Measurements from ENCODE around the gene LINC00237.

The LINC00237 gene

DNA sequence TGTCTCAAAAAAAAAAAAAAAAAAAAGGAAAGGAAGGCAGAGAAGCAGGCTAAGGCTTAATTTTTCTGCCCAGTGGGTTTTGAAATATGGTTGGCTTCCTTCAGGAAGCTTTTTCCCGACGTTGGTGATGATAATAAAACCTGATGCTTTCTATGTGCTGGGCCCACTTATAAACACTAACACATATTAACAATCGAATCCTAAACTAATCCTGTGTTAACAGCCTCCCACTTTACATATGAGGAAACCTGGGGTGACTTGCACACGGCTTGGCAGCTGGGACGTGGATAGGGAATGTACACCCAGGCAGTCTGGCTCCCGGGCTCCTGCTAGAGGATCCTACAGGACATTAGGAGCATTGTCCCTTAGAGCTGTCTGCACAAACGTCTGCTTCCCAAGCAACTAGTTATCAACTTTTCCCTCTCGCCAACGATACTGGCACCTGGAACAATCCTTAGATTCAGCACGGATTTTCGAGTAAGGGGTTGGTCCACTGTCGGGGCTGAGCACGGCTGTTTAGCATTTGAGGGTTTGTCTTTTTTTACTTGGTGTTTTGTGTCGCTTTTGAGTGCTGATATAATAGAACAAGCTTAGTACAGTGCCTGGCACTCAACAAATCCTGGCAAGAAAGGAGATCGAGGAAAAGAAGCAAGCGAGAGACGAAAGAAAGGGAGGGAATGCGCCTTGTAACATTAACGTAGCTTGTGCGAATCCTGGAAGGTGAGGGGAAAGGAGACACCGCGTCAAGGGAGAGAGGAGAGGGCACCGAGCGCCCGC, 19.1 kb upstream of the LINC00237 start:
- DNase-seq = no peak

DNA sequence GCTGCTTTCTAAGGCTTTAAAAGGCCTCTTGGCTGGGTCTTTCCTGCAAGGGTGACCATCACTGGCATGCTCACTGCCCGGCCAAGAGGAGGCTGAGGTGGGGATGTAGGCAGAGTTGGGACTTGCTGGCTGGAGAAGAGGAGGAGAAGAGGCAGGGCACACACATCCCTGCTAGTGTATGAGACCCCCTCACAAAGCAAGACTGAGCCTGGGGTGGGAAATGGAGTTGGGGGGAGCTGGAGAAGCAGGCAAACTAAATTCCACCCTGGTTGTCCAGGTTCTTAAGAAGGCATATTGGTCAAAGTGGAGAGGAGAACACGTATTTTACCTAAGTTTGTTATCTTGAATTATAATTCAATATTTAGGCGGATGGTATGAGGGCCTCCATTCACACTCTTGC, 18.0 kb upstream of the LINC00237 start:
- no peak for DNase-seq

DNA sequence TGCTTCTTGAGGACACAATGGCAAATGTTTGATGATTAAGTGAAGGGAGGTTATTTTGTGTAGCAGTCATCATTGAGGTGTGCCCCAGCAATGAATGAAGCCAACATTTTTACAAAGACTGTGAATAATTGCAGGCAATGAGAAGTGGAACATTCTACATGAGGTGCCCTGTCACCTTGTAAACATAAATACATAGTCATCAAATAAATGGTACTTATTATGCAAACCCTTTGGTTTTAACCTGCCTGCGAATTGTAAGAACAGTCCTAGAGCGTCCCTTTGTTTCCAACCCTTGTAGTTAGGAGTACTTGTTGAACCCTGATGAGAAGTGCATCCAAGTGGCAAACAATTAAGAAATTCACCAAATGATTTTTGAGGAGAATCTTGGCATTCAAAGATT, 12.6 kb upstream of the LINC00237 start:
- no peak for DNase-seq

DNA sequence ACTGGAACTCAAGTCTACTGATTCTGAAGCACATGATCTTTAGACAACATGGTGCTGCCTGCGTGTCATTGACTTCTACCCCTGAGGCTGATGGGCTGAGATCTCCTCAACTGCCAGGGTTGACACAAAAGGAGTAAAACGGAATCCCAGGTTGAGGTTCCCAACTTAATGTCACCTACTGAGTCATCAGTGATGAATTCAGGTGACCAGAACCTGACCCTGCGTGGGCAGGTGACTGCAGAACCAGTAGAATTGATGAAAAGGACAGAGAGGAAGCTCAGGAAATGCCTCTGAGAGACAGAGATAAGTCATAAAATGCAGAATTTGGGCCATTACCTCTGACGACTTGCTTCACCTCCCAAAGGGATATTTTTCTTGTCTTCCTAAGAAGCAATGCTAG, 12.0 kb upstream of the LINC00237 start:
- DNase-seq = no peak

DNA sequence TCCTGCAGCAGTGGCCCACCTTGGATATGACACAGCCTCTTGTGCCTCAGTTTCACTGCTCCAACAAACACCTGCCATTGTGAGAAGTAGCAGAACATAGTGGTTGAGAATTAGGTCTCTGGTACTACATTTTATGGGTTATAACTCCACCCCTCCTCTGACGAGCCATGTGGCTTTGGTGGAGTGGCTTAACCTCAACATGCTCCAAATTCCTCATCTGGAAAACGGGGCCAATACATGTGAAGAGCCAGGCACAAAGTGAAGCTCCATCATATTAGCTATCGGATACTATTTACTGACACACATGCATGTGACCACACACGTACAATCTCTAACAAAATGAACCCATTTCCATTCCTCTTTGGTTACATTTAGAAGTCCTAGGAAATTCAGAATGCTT, 11.4 kb upstream of the LINC00237 start:
- no peak for DNase-seq

DNA sequence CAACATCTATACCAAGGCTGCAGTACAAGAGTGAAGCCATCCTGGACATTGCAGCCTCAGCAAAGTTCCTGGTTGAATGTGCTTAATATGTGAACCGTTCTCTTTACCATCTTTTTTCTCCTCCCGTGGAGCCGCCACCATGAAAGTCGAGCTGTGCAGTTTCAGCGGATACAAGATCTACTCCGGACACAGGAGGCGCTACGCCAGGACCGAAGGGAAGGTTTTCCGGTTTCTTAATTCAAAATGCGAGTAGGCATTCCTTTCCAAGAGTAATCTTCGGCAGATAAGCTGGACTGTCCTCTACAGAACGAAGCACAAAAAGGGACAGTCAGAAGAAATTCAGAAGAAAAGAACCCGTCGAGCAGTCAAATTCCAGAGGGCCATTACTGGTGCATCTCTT, 8.4 kb upstream of the LINC00237 start:
- DNase-seq = no peak

DNA sequence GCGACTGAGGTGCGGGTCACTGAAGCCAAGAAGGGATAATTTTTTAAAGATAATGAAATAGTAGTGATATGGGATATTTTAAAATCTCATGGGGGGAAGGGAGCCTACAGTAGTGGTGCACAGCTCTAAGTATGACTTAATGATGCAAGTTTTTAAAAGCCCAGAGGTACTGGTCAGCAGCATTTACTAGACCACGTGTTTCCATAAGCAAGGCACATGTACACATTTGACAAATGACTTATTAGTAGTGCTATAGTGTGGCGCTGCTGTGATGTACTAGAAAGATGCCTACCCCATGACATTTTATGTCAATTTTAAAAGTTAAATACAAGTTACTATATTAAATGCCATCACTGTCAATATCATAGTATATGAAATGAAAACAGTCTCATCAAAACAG, 7.5 kb upstream of the LINC00237 start:
- no peak for DNase-seq

DNA sequence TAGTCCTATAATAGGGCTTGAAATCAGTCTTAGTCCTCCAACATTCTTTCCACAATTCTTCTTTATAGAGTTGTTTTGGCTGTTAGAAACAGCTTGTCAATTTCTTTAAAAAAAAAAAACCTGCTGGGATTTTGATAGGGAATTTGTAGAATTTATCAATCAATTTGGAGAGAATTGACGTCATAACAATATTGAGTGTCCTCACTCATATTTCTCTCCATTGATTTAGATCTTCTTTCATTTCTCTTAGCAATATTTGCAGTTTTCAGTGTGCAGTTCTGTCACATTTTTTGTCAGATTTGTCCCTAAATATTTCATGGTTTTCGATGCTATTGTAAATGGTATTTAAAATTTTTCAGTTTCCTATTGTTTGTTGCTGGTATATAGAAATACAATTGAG, 5.3 kb upstream of the LINC00237 start:
- no peak for DNase-seq

DNA sequence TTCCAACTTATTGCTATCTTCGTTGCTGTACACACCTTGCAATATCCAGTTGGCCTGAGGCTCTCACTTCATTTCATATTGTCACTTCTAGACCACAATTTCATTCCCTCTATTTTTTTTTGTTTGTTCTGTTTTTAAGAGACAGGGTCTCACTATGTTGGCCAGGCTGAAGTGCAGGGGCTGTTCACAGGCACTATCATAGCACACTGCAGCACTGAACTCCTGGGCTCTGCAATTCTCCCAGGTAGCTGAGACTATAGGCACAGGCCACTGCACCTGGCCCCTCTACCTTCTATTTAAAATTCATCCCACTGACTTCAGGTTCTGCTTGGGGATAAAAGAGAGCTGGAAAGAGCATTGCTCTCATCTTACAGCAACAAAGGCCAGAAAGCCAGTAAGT, 4.7 kb upstream of the LINC00237 start:
- no peak for DNase-seq

DNA sequence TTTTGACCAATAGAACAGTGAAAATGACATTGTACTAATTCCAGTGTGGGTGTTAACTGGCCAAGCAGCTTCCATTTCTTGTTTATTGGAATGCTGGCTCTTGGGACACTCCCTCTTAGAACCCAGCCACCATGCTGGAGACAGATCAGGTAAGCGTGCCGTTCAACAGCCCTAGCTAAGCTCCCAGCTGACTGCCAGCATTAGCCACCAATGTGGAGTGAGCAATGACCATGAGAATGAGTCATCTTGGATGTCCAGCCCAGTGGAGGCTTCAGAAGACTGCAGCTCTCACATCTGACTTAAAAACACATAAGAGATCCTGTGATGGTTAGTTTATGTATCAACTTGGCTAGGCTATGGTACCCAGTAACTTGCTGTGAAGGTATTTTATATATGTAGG, 3.0 kb upstream of the LINC00237 start:
- DNase-seq = no peak

DNA sequence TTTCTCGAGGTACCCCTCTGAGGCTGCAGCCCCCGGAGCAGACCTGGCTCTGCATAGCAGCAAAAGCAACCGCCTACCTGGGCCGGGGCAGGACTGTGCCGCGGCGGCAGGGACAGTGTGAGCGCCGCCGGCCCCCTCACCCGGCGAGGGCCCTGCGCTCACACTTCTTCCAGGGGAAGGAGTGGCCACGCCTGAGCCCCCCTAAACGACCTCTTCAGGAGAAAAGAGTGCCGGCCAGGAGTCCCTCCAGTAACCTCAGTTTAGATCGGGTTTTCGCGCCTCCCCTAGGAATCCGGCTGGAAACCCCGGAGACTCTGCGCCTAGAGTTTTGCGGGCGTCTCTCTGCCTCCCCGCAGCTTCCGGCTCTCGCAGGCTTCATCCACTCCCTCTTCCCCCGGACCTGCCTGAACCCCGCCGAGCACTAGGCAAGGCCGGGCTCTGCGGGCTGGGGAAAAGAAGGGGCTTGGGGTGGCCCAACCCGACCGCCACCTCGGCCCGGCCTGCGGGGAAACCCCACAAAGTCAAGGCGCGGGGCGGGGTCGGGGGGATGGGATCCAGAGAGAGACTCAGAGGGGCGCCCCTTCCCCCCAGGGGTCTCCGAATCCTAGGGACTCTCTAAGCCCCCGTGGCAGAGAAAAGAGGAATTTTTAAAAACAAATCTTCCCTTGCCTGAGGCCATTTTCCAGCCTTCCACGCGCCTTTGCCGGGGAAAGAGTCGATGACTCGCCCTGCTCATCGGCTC, 558 bp downstream of the LINC00237 start:
- no peak for DNase-seq

DNA sequence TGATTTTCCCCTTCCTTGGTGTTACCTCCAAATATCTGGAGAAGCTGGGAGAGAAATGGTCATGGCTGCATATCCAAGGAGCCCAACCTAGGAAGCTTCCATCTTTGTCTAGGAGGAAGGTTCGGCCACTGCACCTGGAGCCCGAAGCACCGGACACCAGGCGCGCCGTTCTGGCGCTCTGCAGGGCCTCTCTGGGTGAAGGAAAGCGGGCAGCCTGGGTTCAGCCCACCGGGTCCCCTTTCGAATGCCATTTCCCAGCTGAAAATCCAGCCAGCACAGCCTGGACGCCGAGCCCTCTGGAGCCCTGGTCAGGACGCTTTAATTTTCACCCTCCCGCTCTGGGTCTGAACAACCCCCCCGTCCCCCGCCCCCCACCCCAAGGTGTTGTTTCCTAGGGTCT, 1.2 kb downstream of the LINC00237 start:
- DNase-seq = no peak

DNA sequence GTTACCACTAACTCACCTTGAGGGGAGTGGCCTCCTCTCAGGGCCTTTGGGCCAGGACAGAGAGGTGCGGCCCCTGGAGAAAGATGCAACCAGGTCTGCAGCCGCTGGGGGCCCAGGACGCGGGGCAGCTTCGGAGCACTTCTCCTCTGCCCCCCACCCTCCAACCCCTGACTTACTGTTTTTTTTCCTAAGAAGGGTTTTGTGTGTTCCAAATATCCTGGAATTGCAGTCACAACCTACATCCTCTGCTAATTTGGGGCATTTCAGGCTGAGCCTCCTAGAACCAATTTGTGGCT, 1.7 kb downstream of the LINC00237 start:
- DNase-seq = no peak

DNA sequence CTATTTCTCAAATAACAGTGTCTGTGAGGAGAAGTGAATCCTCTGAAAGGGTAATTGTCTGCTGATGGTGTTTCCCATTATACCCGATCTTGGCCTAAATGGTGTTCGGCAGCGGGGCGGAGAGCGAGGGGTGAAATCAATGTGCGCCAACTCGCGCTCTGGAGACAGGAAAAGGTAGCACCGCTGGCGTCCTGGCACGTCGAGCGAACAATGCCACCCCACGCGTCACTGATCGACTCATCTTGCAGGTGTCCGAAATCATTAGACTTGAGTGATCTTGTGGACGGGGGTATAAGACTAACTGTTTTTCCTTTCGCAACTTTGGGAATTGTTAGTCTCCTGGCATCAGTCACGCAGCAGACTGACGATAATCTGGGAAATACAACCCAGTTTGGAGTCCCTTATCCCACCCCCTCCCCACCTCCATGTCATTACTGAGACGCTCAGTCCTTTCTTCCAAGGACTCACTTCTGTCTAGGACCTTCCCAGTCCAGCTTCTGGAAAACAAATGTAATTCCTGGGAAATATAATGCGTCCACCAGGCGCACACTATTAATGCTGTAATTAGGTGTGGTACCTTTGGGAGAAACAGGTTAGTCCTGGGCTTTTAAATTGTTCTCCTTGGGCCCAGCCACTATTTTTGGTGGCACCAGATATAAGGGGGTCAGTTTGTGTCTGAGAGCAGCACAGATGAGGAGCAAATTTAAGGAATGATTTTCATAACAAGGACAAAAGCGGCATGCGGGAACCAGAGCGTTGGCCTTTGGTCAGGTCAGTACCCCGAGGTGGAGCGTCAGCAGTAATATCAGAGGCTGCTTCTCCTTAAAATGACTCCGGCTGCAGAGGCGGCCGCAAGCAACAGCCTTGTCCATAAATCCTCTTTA, 2.3 kb downstream of the LINC00237 start:
- DNase-seq = no peak

DNA sequence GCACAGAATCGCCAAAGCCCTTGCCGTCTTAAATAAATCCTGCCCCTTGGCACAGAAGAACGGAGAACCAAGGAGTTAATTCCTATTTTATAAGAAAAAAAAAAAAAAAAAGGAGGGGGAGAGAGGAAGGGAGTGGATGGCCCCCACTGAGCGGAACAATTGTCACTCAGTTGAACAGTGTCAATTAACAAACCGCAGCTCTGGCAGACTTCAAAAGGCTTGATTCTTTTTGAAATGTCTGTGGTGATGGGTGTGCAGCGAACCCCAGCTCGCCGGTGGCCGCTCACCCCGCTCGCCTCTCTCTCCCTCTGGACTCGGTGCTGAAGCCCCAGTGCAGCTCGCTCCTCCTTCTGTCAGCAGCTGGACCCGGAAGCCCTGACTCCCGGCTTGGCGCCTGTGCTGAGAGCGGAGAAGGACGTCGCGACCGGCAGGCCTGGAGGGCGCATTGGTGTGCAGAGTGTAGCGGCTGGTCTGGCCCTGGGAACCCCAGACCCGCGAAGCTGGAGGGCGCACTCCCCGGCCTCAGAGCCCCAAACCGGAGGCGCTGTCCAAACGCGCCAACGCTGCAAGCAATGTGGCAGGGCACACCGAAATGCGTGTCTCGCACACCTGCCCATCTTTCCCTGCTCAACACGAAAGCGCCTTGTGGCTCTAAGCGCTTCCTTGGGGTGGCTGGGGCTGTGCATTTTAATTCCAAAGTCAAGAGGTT, 3.4 kb downstream of the LINC00237 start:
- no peak for DNase-seq

DNA sequence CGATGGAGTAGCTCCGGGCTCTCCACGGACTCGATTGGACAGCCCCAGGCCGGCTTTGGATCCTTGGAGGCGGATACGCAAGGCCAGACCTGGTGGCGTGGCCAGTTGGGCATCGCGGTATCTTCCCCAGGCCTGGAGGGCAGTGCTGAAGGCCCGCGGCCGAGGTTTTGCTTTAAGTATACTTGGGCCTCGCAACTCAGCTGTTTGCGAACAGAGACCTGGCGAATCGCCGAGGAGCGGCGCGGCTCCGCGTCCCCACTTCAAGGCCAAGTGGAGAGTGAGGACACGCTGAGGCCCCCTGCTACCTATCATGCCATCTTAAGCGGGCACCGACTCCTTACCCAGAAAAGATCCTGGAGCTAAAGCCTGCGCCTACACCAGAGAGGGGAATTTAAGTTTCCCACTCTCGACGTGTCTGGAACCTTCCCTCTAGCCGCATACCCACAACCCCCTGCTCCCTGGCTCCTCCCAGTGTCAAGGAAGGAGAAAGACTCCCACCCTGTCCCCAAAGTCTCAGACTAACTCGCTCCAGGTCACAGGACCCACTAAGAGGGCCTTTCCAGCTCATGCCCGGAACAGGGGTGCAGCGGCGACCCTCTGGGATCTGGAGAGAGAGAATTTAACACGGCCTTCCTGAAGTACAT, 4.1 kb downstream of the LINC00237 start:
- no peak for DNase-seq

DNA sequence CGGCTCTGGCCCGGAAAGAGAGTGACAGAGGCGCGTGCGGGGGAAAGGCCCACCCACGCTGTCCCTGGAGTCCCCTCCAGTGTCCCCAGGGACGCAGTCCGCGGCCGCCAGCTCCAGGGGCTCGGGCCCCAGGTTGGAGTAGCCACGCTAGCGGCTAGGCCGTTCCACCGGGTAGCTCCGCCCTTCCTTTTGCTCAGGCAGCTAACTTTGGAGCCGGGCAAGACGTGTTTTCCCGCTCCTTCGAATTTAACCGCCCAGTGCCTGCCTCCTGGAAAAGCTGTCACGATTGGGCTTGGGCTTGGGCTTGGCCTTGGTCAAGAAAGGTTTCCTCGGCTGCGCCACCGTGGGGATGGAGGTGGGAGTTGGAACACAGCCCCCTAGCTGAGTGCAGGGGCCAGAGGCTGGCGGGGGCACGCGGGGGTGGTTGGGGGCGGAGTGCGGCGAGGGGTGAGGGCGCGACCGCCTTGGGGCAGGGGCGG, 4.7 kb downstream of the LINC00237 start:
- no peak for DNase-seq

DNA sequence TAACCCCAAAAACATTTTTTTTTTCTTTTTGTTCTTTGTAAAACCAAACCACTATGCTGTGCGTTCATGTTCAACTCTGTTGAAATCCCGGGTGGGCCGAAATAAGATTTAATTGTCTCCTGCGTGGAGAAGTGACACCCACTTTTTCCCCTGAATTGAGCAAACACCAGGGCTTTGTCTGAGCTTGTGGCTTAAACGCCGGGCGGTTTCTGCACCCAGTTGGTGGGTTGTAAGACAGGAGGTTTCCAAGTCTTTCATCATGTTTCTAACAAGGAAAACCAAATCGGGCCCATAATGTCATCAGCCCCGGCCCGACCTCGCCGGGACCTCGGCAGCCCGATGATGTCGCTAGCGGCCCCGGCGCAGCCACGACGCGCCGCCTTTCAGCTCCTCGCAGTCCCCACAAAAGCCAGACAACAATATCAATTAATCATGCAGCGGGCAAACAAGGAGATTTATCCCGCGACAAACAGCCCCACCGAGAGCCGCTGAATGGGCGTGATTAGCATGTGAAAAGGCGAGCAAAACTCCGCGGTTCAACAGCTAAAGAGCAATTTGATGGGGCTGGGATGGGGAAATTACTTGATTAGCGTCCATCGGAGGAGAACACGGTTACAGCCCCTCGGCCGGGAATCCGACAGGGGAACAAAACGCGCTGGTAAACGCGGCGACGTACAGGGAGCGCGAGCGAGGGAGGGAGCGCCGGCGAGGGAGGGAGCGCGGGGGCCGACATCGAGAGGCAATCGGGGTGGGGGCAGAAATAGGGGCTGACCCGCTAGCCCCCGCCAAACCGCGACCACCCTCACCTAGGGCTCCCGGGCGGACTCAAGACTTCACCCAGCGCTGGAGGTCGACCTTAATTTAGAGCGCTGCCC, 5.3 kb downstream of the LINC00237 start:
- DNase-seq = no peak

DNA sequence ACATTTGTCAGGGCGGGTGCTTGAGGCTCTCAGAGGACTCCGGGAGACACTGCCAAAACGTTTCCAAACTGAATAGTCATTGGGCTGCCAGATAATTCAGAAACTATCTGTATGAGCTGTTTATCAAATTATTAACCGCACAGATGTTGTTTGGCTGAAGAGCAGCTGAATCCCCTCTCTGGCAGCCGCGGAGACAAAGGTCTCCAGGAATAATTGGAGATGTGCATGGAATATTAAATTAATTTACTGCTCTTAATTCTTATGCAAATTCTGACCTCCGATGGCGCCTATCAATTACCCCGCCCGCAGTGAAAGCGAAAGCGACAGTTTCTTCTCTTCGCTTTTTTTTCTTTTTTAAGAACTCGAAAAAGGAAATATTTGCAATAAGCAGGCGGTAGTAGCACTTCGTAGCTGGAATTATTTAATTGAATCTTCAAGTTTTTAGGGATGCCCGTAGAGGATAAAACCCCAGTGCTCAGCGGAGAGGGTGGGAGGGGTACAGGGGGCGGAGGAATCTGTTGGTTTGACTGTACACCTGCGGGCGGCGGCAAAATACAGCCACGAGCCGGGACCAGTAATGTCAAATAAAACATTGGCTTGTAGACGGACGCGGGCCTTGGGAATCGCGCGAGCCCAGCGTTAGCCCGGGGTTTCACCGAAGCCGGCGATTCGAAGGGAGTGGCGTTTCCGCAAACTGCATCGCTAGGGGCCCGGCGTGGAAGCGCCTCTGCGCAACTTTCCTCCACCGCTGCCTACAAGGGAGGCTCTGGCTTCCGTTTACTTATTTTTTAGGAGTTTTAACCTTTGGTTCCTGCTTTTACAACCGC, 6.2 kb downstream of the LINC00237 start:
- DNase-seq = no peak

DNA sequence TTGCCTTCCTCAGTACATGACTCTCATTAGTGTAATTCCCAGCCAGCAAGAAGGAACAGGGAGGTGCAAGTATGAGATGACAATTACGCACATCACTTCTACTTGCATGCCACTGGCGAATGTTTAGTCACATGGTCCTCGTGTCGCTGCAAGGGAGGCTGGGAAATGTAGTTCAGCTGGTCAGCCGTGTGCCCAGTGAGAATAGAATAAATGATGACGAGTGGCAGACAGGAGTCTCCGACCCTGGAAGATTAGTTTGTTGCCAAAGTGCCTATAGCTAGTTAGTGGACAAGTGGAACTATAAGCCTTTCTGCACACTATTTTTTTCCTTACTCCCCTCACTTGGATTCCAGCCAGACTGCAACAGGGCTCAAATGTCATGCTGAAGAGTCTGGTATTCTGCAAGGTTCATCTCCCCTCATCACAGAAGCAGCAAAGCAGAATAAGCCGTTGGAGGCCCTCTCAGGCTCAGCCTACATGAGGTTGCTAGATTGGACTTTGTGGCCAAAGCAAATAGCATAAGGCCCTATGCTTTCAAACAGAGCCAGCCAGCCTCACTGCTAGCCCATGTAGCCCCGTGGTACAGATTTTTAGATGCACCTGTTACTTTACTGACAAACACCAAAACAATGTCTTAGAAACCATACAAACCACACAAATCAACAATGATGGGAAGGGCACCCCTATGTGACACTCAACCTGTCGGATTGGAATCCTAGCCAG, 9.7 kb downstream of the LINC00237 start:
- DNase-seq = no peak
